DMS114 treated with DMSO at 0.1 percent for 48 hours (cell line): Measurements from ENCODE around the gene SLC12A6.

ENCODE experiments used
- DNase-seq: peaks from one replicate; lab custom pipeline; 2025; ENCODE audit not compliant: unreplicated experiment; lab: John Stamatoyannopoulos, UW

The SLC12A6 gene

DNA sequence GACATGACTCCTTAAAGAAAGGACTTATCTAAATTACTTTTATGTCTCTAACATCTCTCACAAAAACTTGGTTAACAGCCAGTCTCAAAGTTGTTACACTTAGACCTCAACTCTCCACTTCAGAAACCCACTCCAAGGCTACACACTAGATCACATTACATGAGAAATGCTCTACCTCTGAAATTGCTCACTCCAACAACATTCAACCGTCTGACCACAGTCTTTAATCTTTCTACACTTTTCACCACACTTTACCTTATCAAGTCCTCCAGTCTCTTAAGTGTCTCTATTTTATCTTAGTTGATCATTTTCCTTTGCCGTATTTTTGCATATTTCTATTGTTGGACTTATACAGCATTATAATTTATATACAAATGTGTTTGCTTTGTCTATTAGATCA lies 5.8 kb downstream of the SLC12A6 start:
- DNase-seq = no peak

DNA sequence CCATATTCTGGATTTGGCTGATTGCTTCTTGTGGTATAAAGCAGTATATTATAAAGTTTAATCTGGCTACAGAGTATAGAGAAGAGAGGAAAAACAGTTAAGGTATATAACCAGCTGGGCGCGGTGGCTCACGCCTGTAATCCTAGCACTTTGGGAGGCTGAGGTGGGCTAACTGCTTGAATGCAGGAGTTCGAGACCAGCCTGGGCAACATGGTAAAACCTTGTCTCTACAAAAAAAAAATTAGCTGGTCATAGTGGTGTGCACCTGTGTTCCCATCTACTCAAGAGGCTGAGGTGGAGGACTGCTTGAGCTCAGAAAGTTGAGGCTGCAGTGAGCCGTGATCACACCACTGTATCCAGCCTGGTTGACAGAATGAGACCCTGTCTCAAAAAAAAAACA lies 7.3 kb downstream of the SLC12A6 start:
- DNase-seq = no peak

- no peak for DNase-seq
These were observed 8.6 kb downstream of the SLC12A6 start for GRCh38 chr15:34329006-34329405.

DNA sequence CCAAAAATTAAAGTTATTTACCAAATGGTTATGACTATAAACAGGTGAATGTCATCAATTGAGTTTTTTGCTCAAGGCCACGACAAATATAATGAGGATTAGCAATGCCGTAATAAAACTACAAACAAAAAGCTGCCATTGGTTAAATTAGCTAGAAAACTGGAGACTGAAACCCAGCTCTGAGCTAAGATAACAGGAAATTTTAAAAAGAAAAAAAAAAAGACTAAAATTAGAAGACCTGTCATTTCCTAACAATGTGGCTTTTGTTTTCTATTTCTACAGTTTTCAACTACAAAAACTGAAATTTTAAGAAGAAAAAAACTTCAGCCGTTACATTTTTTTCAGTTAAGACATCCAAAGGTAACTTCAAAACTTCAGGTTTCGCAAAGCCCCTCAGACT lies 9.7 kb downstream of the SLC12A6 start:
- DNase-seq = no peak

DNA sequence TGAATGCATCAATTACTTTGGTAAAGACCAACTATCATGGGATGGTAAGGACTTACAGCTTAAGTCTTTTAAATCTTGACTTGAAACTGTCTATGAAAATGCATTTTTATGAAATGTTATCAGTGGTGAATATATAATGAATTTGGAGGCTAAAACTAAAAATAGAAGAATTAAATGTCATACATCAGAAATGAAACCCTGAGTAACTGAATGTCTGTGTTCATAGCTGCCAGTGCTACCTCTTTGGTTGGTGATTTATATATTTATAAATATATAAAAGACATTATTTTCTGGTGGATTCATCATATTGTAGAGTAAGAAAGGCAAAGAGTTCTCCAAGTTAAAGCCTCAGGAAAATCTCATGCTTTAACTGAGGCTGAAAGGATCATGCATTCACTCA lies 12.2 kb downstream of the SLC12A6 start:
- no peak for DNase-seq

DNA sequence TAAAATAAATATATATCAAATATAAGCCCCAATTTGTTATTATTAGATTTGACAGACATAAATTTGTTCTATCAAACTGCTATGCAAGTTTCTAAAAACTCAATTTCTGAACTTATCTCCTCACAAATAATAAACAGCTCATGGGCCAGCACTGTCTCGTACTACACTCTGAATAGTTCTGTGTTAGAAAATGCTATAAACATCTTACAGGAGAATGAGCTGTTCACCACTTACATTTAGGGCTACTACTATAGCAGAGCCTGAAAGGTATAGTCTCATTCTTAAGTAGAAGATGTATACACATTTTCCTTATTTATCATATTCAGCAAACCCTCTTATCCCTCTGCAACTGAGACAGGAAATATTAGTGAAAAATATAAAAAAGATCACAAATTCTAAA lies 12.6 kb downstream of the SLC12A6 start:
- DNase-seq = no peak

- no peak for DNase-seq
These were observed 14.4 kb downstream of the SLC12A6 start for GRCh38 chr15:34323217-34323616.

GRCh38 chr15:34318277-34319079 lies 19.1 kb downstream of the SLC12A6 start:
- DNase-seq = no peak

- DNase-seq = no peak
These were observed 22.8 kb downstream of the SLC12A6 start for GRCh38 chr15:34314491-34315490.

DNA sequence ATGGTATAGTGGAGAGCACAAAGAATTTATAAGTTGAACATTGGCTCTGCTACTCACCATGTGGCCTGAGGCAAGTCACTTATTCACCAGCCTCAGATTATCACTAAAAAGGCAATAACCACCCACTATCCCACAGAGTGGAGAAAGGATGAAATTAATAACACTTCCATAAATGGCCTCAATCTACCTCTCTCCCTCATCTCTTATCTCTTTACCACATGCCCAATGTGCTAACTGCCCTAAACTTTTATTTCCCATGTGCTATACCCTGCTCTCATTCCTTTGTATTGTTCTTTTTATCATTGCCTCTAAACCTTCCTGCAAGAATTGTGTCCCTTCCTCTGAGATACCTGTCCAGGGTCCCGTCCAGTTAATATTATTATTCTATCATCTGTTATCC lies 26.0 kb downstream of the SLC12A6 start:
- no peak for DNase-seq

DNA sequence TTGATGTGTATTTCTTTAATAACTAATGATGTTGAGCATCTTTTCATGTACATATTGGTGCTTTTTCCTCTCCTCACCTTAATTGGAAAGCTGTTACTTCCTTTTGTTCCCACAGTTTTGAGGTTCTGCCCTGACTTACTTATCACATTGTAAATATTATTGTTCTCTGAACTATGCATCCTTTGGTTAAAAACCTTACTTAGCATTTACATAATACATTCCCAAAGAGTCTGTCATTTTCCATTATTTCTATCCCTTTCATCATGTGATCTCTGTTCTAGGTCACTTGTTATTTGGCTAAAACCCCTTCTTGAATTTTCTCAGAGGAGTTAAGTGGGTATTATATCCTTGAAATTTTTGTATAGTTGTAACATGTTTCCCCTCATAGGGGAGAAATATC lies 33.0 kb downstream of the SLC12A6 start:
- DNase-seq = no peak

DNA sequence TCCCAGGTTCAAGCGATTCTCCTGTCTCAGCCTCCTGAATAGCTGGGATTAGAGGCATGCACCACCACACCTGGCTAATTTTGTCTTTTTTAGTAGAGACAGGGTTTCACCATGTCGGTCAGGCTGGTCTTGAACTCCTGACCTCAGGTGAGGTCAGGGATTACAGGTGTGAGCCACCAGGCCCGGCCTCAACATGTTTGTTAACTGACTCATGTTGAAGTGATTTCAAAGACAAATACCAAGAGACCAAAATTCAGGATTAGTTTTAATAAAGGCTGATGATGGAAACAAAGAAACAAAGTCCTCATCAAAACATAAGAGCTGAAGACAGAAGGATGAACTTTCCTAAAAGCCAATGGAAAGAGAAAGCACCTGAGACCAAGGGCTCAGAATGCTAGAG lies 36.5 kb downstream of the SLC12A6 start:
- DNase-seq = no peak

DNA sequence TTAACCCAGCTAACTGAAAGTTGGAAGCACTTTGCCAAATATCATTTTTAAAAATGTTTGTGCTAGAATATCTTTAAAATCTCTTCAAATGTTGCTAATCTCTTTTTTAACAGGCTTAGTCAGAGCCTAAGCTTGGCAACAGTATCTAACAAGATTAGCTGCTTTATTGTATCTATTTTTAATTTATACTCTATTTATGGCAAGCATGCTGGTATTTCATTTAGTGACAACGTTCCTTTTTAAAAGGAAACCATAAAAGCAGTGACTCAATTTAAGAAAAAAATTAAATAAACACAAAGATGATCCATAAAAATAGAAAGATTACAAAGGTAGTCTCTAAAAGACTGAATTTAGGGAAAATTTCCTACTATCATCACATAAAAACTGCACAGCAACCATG lies 40.5 kb downstream of the SLC12A6 start:
- DNase-seq = no peak

DNA sequence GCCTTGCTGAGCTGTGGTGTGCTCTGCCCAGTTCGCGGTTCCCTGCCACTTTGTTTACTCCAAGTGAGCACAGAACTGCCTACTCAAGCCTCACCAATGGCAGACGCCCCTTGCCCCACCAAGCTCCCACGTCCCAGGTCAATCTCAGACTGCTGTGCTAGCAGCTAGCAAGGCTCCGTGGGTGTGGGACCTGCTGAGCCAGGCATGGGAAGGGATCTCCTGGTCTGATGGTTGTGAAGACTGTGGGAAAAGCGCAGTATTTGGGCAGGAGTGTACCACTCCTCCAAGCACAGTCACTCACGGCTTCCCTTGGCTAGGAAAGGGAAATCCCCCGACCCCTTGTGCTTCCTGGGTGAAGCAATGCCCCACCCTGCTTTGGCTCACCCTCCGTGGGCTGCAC lies 45.0 kb downstream of the SLC12A6 start:
- no peak for DNase-seq

- DNase-seq = no peak
These were observed 52.6 kb downstream of the SLC12A6 start for GRCh38 chr15:34284937-34285336.

GRCh38 chr15:34282384-34282783 lies 55.2 kb downstream of the SLC12A6 start:
- DNase-seq = no peak

- no peak for DNase-seq
These were observed 57.4 kb downstream of the SLC12A6 start for GRCh38 chr15:34280193-34280592.

- no peak for DNase-seq
These were observed 58.2 kb downstream of the SLC12A6 start for GRCh38 chr15:34279368-34279767.

DNA sequence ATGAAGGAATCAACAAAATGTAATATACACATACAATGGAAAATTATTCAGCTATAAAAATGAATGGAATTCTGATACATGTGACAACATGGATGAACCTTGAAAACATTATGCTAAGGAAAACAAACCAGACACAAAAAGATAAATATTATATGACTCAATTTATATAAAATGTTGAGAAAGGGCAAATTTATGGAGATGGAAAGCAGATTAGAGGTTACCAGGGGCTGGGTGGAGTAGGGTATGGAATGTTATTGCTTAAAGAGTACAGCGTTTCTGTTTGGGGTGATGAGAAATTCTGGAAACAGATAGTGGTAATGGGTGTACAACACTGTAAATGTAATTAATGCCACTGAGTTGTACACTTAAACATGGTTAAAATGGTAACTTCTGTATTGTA lies 61.9 kb downstream of the SLC12A6 start:
- no peak for DNase-seq

GRCh38 chr15:34275154-34275553 lies 62.4 kb downstream of the SLC12A6 start:
- no peak for DNase-seq

- DNase-seq = no peak
These were observed 66.1 kb downstream of the SLC12A6 start for GRCh38 chr15:34271493-34271892.

GRCh38 chr15:34266751-34267150 lies 70.8 kb downstream of the SLC12A6 start:
- DNase-seq = no peak
